ENCODE data around the gene GTPBP1. TPM values are rescaled to one million over a fixed set of nuclear protein-coding genes. Genes with fewer than 3 reads are reported as not detected.
A peak's percentile ranks its signal among the peaks of the same experiment; 100 is the strongest.

GTPBP1 gene
- total RNA-seq, 1 experiment from 2014 or later: 108 TPM

- Histone ChIP-seq H3K18ac (ENCODE audit: insufficient read length, low read depth, low read length) (no peak overlapping the region), H2BK20ac (ENCODE audit: low read depth, low read length, poor library complexity, severe bottlenecking) (no peak overlapping the region), H2BK5ac (ENCODE audit: insufficient read length, low read length) (no peak overlapping the region), H2BK12ac (ENCODE audit: insufficient read length, low read depth, low read length) (no peak overlapping the region), H3K4me1 (ENCODE audit: insufficient read depth, low read length) (peaks cover 10% of the 10 kb centered on the region; the same call in 1 of the 2 replicates), H4K8ac (replicated peaks; ENCODE audit: insufficient read length, low read depth, low read length) (no peak overlapping the region), H2AFZ (ENCODE audit: low read length) (no peak overlapping the region), H4K91ac (ENCODE audit: insufficient read length, low read depth, low read length) (no peak overlapping the region), H3K27ac (ENCODE audit: insufficient read length, low read depth, low read length) (no peak overlapping the region), H3K23ac (ENCODE audit: insufficient read length, low read depth, low read length) (no peak overlapping the region), H3K4me2 (ENCODE audit: insufficient read depth, insufficient read length, low read length) (no peak overlapping the region), H2BK15ac (ENCODE audit: low read depth, low read length) (no peak overlapping the region), H3K56ac (ENCODE audit: insufficient read length, low read depth, low read length) (no peak overlapping the region), H3T11ph (ENCODE audit: low read length) (no peak overlapping the region), H3K23me2 (ENCODE audit: insufficient read length, low read depth, low read length, poor library complexity, severe bottlenecking) (no peaks in the 10 kb centered on the region), H3K14ac (ENCODE audit: insufficient read depth, low read length) (no peak overlapping the region), H2BK120ac (ENCODE audit: low read depth, low read length, poor library complexity, severe bottlenecking) (no peak overlapping the region), H3K79me1 (ENCODE audit: insufficient read depth, low read depth, low read length, poor library complexity, severe bottlenecking) (peaks cover 4% of the 10 kb centered on the region), H3K4ac (ENCODE audit: low read depth, low read length) (no peak overlapping the region), H3K9ac (ENCODE audit: extremely low read depth, insufficient read length, low read length) (no peak overlapping the region), H4K5ac (ENCODE audit: insufficient read length, low read depth, low read length) (no peak overlapping the region), H3K27me3 (ENCODE audit: insufficient read depth, low read length) (no peaks in the 10 kb centered on the region), H2AK5ac (ENCODE audit: insufficient read length, low read length) (no peak overlapping the region), H3K79me2 (ENCODE audit: insufficient read depth, low read length) (peaks cover 10% of the 10 kb centered on the region; the same call in 1 of the 2 replicates), H3K9me3 (ENCODE audit: control insufficient read depth, low read depth, low read length) (no peaks in the 10 kb centered on the region), H4K20me1 (ENCODE audit: control insufficient read depth, insufficient read depth, insufficient read length) (no peaks in the 10 kb centered on the region)
- Mint-ChIP-seq H3K27ac (peak overlapping the region in 2 of 3 experiments; percentile 65 to 96; a peak in 4 of 7 replicates), H3K4me1 (peaks cover 20 to 38% of the 10 kb centered on the region in 2 experiments), H3K36me3 (ENCODE audit: insufficient read depth in 1 of 3, low read depth in 3 of 3) (peaks cover 16 to 63% (median 49%) of the 10 kb centered on the region in 3 experiments), H3K4me3 (no peak overlapping the region), H3K9me3 (no peaks in the 10 kb centered on the region), H3K27me3 (ENCODE audit: low read depth) (no peaks in the 10 kb centered on the region)
- DNase-seq: no peak
- no peak for TF ChIP-seq CTCF (conservative IDR thresholded peaks at IDR 0.05)
- WGBS (ENCODE audit: extremely low coverage, insufficient read length, low lambda C conversion rate): no CpG with 5 or more reads among the region's 6 CpGs
These were observed 11.5 kb downstream of the GTPBP1 start for GRCh38 chr22:38717244-38717643.

Measured in H9 (cell line).